K562 (cell line): ENCODE data around the gene NUP43. TPM values are rescaled to one million over a fixed set of nuclear protein-coding genes. Genes with fewer than 3 reads are reported as not detected.
A peak's percentile ranks its signal among the peaks of the same experiment; 100 is the strongest.

Source experiments
- ASH1L ChIP-seq: fragments of 450-650 bp; IDR thresholded peaks from 2 replicates; pipeline ENCODE4 v1.6.1; 2018; ENCODE audit warnings: borderline replicate concordance, mild to moderate bottlenecking, low read depth; ENCODE audit not compliant: partially characterized antibody
- BRCA1 ChIP-seq, 2 experiments: fragments of 450-650 bp in 1 of 2; sonication (generic) in 1 of 2; formaldehyde crosslinking in 1 of 2; IDR thresholded peaks; 2 replicates each; pipeline versions ENCODE4 v1.5.0 to v1.6.1; 2017 to 2020; ENCODE audit warnings: mild to moderate bottlenecking in 1 of 2, missing genetic modification reagents in 1 of 2
- CREBBP ChIP-seq: IDR thresholded peaks from one replicate; pipeline ENCODE4 v1.6.1; 2012; ENCODE audit warnings: low read depth, mild to moderate bottlenecking, control low read depth, inconsistent platforms, low read length
- FOXK1 ChIP-seq: sonication (generic); formaldehyde crosslinking; IDR thresholded peaks from 2 replicates; pipeline ENCODE4 v1.8.0; 2022; ENCODE audit warnings: missing genetic modification reagents, mild to moderate bottlenecking, borderline replicate concordance
- FOXM1 ChIP-seq, 2 experiments: fragments of 450-650 bp in 1 of 2; sonication (generic) in 1 of 2; formaldehyde crosslinking in 1 of 2; IDR thresholded peaks; 2 replicates each; pipeline versions ENCODE4 v1.6.1 to v1.9.0; 2017 to 2022; ENCODE audit warnings: low read depth in 2 of 2, mild to moderate bottlenecking in 2 of 2, missing genetic modification reagents in 1 of 2, moderate library complexity in 1 of 2
- ILF3 ChIP-seq: fragments of 450-650 bp; IDR thresholded peaks from 2 replicates; pipeline ENCODE4 v1.6.1; 2018; ENCODE audit warnings: antibody characterized with exemption, mild to moderate bottlenecking, moderate library complexity, borderline replicate concordance
- KDM2B ChIP-seq: fragments of 250-450 bp; sonication (Bioruptor Pico); IDR thresholded peaks from 2 replicates; pipeline ENCODE4 v1.8.0; 2021; ENCODE audit warnings: mild to moderate bottlenecking, moderate library complexity
- MYC ChIP-seq, 2 experiments: fragments of 250-450 bp in 1 of 2; sonication (Bioruptor Pico) in 1 of 2; IDR thresholded peaks; 2 replicates each; pipeline versions ENCODE4 v1.5.1 to v1.6.1; 2012 to 2021; ENCODE audit warnings: low read depth in 2 of 2, borderline replicate concordance in 1 of 2, improper control_type of control experiment in 1 of 2, low read length in 1 of 2, mild to moderate bottlenecking in 1 of 2, moderate library complexity in 1 of 2
- NR1H2 ChIP-seq: sonication (generic); formaldehyde crosslinking; IDR thresholded peaks from 2 replicates; pipeline ENCODE4 v1.4.0; 2020; ENCODE audit warnings: mild to moderate bottlenecking, missing genetic modification reagents
- OTX1 ChIP-seq: fragments of 450-650 bp; formaldehyde crosslinking; IDR thresholded peaks from 2 replicates; pipeline ENCODE4 v1.4.0; 2022; ENCODE audit warnings: mild to moderate bottlenecking
- PREB ChIP-seq: sonication (generic); formaldehyde crosslinking; IDR thresholded peaks from 2 replicates; pipeline ENCODE4 v1.8.1; 2023; ENCODE audit warnings: mild to moderate bottlenecking, missing genetic modification reagents
- TCF3 ChIP-seq: sonication (generic); formaldehyde crosslinking; IDR thresholded peaks from 2 replicates; pipeline ENCODE4 v1.4.0; 2020; ENCODE audit warnings: mild to moderate bottlenecking, missing genetic modification reagents
- ZBTB12 ChIP-seq: fragments of 250-450 bp; sonication (Bioruptor Pico); IDR thresholded peaks from 2 replicates; pipeline ENCODE4 v1.4.0; 2020
- ZFP36 ChIP-seq: fragments of 150-350 bp; IDR thresholded peaks from 2 replicates; pipeline ENCODE4 v1.6.1; 2018; ENCODE audit warnings: low read length, low read depth; ENCODE audit not compliant: partially characterized antibody
- ZNF561 ChIP-seq: fragments of 450-650 bp; formaldehyde crosslinking; conservative IDR thresholded peaks from 2 replicates; pipeline ENCODE4 v1.4.0; 2020; ENCODE audit warnings: mild to moderate bottlenecking, moderate library complexity
- ZNF57 ChIP-seq: fragments of 450-650 bp; formaldehyde crosslinking; IDR thresholded peaks from 2 replicates; pipeline ENCODE4 v1.4.0; 2020; ENCODE audit warnings: mild to moderate bottlenecking, moderate library complexity
- ZNF76 ChIP-seq: fragments of 250-450 bp; sonication (Bioruptor Pico); IDR thresholded peaks from 2 replicates; pipeline ENCODE4 v1.4.0; 2020; ENCODE audit warnings: mild to moderate bottlenecking, moderate library complexity, borderline replicate concordance
- ZNF77 ChIP-seq: fragments of 250-450 bp; sonication (Bioruptor Pico); IDR thresholded peaks from 2 replicates; pipeline ENCODE4 v1.5.0; 2020
- ZZZ3 ChIP-seq: fragments of 450-650 bp; IDR thresholded peaks from 2 replicates; pipeline ENCODE4 v1.6.1; 2016; ENCODE audit warnings: antibody characterized with exemption, mild to moderate bottlenecking, moderate library complexity
- polyA plus RNA-seq, 8 experiments: library from polyadenylated mRNA; depleted of rRNA in 4 of 8; stranded (reverse) in 5 of 8; unstranded in 3 of 8; fragments of >200 nt; fragmentation: Nextera tagmentation in 2 of 8; fragmentation: Illumina TruSeq in 1 of 8; extraction: Ambion mirVana in 2 of 8; extraction: Trizol in 1 of 8; gene quantifications; 2 replicates each; pipeline versions ENCODE4 v1.2.1 to v1.2.3, GENCODE V29; 2011 to 2014; ENCODE audit warnings: inconsistent platforms in 1 of 8, missing spikeins in 1 of 8
- total RNA-seq, 7 experiments: library from RNA; depleted of rRNA in 6 of 7; stranded (reverse); fragments of >200 nt in 6 of 7; fragmentation: Illumina TruSeq in 2 of 7; extraction: Trizol in 2 of 7; gene quantifications; 2 replicates each; pipeline versions ENCODE4 v1.2.1 to v1.2.3, GENCODE V29; 2011 to 2021; ENCODE audit warnings: low replicate concordance in 1 of 7
- TF ChIP-seq, protein P1 (sequence below): fragments of 450-650 bp; formaldehyde crosslinking; IDR thresholded peaks from 2 replicates; pipeline ENCODE4 v1.4.0; 2020; ENCODE audit warnings: mild to moderate bottlenecking, mixed read lengths
- TF ChIP-seq, protein P2 (sequence below): fragments of 250-450 bp; sonication (Bioruptor Pico); IDR thresholded peaks from 2 replicates; pipeline ENCODE4 v1.4.0; 2020; ENCODE audit warnings: mild to moderate bottlenecking, moderate library complexity

The NUP43 gene
- total and polyA plus RNA-seq, 9 of the 15 experiments (the other 6 are each of a cell fraction or from before 2014, with no cell fraction given): 28.9 to 136 (median 67.4) TPM

DNA sequence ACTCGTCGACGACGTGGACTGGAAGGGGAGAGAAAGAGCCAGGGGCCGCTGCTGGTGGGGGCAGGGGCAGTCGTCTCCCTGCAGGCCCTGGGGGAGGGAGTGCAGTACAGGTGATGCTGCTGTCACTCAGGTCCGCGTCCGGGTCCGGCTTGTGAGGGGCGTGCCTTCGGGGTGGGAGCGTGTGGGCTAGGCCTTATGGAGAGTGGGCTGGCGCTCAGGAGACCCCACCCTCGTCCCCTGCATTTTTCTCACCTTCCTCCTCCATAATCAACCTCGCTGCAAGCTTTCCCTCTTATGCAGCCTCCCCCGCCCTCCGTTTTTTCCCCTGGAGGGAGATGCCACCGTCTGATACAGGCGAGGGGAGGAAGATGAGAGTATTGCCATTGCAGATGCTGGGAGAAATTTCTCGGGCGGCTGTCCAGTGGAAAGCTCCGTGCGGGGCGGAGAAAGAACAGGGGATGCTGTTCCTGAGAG, 3.8 kb upstream of the NUP43 start (continued):
- TF ChIP-seq ZFP36 (peak; percentile 23), FOXK1 (CRISPR knock-in tag) (peak; percentile 76; the same call in 1 of the 2 replicates), ZNF77 (CRISPR knock-in tag) (no peak), KDM2B (CRISPR knock-in tag) (no peak), MYC (IDR thresholded peaks at IDR 0.05; ENCODE audit: low read depth, low read length) (no peak; the same call in none of the 2 replicates), MYC (CRISPR knock-in tag; IDR thresholded peaks at IDR 0.05; ENCODE audit: borderline replicate concordance, low read depth) (no peak), FOXM1 (IDR thresholded peaks at IDR 0.05; ENCODE audit: low read depth) (no peak), FOXM1 (CRISPR knock-in tag; IDR thresholded peaks at IDR 0.05; ENCODE audit: low read depth) (no peak), ZNF76 (CRISPR knock-in tag) (no peak), OTX1 (CRISPR knock-in tag) (no peak), NR1H2 (no peak), ZBTB12 (CRISPR knock-in tag) (no peak), ZNF561 (no peak), PREB (no peak), ZNF57 (CRISPR knock-in tag) (peak; percentile 76; the same call in 1 of the 2 replicates), ASH1L (no peak), CREBBP (no peak), TCF3 (CRISPR knock-in tag) (no peak), BRCA1 (IDR thresholded peaks at IDR 0.05) (no peak), BRCA1 (CRISPR knock-in tag; IDR thresholded peaks at IDR 0.05) (no peak), ZZZ3 (no peak), ILF3 (no peak)
- TF ChIP-seq, protein P1, sequence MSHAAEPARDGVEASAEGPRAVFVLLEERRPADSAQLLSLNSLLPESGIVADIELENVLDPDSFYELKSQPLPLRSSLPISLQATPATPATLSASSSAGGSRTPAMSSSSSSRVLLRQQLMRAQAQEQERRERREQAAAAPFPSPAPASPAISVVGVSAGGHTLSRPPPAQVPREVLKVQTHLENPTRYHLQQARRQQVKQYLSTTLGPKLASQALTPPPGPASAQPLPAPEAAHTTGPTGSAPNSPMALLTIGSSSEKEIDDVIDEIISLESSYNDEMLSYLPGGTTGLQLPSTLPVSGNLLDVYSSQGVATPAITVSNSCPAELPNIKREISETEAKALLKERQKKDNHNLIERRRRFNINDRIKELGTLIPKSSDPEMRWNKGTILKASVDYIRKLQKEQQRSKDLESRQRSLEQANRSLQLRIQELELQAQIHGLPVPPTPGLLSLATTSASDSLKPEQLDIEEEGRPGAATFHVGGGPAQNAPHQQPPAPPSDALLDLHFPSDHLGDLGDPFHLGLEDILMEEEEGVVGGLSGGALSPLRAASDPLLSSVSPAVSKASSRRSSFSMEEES (CRISPR knock-in tag): no peak
- TF ChIP-seq, protein P2, sequence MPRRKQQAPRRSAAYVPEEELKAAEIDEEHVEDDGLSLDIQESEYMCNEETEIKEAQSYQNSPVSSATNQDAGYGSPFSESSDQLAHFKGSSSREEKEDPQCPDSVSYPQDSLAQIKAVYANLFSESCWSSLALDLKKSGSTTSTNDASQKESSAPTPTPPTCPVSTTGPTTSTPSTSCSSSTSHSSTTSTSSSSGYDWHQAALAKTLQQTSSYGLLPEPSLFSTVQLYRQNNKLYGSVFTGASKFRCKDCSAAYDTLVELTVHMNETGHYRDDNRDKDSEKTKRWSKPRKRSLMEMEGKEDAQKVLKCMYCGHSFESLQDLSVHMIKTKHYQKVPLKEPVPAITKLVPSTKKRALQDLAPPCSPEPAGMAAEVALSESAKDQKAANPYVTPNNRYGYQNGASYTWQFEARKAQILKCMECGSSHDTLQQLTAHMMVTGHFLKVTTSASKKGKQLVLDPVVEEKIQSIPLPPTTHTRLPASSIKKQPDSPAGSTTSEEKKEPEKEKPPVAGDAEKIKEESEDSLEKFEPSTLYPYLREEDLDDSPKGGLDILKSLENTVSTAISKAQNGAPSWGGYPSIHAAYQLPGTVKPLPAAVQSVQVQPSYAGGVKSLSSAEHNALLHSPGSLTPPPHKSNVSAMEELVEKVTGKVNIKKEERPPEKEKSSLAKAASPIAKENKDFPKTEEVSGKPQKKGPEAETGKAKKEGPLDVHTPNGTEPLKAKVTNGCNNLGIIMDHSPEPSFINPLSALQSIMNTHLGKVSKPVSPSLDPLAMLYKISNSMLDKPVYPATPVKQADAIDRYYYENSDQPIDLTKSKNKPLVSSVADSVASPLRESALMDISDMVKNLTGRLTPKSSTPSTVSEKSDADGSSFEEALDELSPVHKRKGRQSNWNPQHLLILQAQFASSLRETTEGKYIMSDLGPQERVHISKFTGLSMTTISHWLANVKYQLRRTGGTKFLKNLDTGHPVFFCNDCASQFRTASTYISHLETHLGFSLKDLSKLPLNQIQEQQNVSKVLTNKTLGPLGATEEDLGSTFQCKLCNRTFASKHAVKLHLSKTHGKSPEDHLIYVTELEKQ (CRISPR knock-in tag): no peak
